Measurements from ENCODE around the gene RNF220. TPM values are rescaled to one million over a fixed set of nuclear protein-coding genes. Genes with fewer than 3 reads are reported as not detected.

Gene RNF220
- total and polyA plus RNA-seq, 5 donors: 56.0 to 81.7 (median 71.0) TPM

DNA sequence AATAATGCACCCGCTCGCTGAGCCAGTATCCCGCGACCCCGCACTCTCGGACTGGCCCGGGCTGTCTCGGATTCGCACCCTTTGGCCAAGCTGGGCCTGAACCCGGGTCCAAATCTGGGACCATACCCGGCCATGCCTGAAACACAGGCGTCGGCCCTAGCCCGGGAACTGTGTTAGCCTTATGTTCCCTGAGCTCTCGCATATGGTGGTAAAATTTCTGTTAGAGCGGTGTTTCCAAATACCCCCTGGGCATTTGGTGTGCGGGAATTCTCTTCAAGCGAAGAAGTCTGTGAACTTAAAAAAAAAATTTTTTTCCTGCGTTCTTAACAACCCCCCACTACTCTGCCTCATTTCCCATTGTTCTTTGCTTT, 3.1 kb downstream of the RNF220 start:
- intact Hi-C loops (cut with DNase I): no loop called here
- ATAC-seq (no peak), DNase-seq (peak in 1 of 3 donors; percentile 52)
- no peak overlapping the region for H3K27ac ChIP-seq (ENCODE audit: low read length)
- H3K27me3 ChIP-seq (ENCODE audit: control insufficient read depth, insufficient read depth): no peaks in the 10 kb centered on the region
- 12% methylated on average over 19 of the region's 19 CpGs for WGBS
- peaks cover 4% of the 10 kb centered on the region for H3K4me1 ChIP-seq (ENCODE audit: control insufficient read depth, insufficient read depth, low read length)
- H3K9me3 ChIP-seq (ENCODE audit: control insufficient read depth, low read length): no peaks in the 10 kb centered on the region
- H3K4me3 ChIP-seq (ENCODE audit: low read length): no peak overlapping the region

DNA sequence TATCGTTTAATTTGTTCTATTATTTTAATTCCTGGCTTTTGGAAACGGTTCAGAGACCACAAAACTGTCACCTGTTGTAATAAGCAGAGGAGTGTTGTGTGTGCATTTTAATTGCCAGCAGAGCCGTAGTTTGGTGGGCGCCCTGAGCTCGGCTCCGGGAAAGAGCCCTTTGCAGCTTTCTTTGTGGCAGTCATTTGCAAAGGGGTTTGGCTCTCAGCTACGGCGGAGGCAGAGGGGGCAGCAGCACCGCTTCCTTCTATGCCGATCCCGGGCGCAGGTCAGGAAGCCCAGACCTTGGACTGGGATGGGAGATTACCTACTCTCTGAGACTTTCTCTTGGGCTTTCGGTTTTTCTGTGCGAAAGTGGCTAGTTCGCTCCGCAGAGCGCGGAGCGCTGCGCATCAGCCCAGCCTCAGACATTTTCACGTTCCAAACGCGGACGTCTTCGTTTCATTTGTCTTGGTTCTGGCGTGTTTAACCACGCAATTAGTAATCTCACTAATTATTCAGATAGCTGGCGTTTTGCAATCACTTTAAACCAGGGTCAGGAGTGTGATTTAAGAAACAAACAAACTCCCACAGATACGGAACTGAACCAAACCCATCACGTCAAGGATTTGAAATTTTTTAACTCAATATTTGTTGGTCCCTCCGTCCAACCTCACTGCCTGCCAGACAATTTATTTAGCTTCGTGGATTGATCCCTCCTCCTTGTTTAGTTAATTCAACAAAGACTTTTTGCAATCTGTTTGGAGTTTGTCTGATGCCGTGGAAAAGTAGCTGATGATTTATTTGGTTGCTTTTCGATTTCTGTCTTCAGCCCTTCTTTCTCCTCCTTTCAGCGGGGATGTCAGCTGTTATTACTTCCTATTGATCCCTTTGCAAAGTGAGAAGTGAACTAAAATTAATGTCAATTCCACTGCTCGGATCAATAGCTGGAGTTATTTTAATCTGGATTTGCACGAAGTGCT, 3.9 kb downstream of the RNF220 start:
- intact Hi-C loops (cut with DNase I): no loop called here
- WGBS: 9% methylated on average over 37 of the region's 37 CpGs
- no peaks in the 10 kb centered on the region for H3K9me3 ChIP-seq (ENCODE audit: control insufficient read depth, low read length)
- no peak for ATAC-seq
- H3K27me3 ChIP-seq (ENCODE audit: control insufficient read depth, insufficient read depth): no peaks in the 10 kb centered on the region
- H3K4me1 ChIP-seq (ENCODE audit: control insufficient read depth, insufficient read depth, low read length): peaks cover 4% of the 10 kb centered on the region
- H3K4me3 ChIP-seq (ENCODE audit: low read length): peak overlapping the region; percentile 17
- H3K27ac ChIP-seq (ENCODE audit: low read length): no peak overlapping the region
- no peak for DNase-seq

DNA sequence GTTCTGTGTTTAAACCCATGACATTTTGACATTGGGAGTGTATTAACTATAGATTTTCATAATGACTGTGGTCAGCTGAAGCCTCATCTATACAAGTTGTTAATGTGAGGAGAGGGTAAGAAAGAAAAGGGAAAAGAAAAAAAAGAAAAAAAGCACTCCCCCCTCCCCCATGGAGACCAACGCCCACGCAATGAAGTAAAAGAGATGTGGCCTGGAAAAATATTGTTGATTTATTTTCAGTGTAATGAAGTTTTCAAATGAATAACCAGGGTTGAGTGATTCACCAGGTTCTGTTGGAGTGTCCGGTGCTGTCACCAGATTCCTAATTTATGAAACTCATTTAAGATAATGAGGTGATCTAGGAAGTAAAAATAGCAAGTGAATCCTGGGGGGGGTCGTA, 4.7 kb downstream of the RNF220 start:
- ATAC-seq (no peak), DNase-seq (no peak)
- peaks cover 4% of the 10 kb centered on the region for H3K4me1 ChIP-seq (ENCODE audit: control insufficient read depth, insufficient read depth, low read length)
- intact Hi-C loops (cut with DNase I): no loop called here
- no peaks in the 10 kb centered on the region for H3K27me3 ChIP-seq (ENCODE audit: control insufficient read depth, insufficient read depth)
- WGBS: 59% methylated on average over 4 of the region's 4 CpGs
- H3K27ac ChIP-seq (ENCODE audit: low read length): no peak overlapping the region
- H3K4me3 ChIP-seq (ENCODE audit: low read length): no peak overlapping the region
- H3K9me3 ChIP-seq (ENCODE audit: control insufficient read depth, low read length): no peaks in the 10 kb centered on the region

DNA sequence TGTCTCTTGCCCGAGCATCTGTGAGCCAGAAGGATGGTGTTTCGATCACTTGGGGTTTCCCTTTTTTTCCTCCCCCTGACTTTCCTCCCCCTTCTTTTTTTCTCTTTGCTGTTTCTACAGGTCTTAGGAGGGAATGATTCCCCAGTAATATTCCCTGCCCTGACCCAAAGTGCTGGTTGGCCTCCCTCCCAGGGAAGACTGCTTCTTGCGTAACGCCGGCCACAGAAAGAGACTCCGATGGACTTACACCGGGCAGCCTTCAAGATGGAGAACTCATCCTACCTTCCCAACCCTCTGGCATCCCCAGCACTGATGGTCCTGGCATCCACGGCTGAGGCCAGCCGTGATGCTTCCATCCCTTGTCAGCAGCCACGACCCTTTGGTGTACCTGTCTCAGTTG, 6.8 kb downstream of the RNF220 start:
- H3K4me3 ChIP-seq (ENCODE audit: low read length): no peak overlapping the region
- WGBS: 83% methylated on average over 10 of the region's 10 CpGs
- H3K27me3 ChIP-seq (ENCODE audit: control insufficient read depth, insufficient read depth): no peaks in the 10 kb centered on the region
- no peaks in the 10 kb centered on the region for H3K9me3 ChIP-seq (ENCODE audit: control insufficient read depth, low read length)
- intact Hi-C loops (cut with DNase I): no loop called here
- H3K27ac ChIP-seq (ENCODE audit: low read length): no peak overlapping the region
- no peak for ATAC-seq
- no peak for DNase-seq
- no peaks in the 10 kb centered on the region for H3K4me1 ChIP-seq (ENCODE audit: control insufficient read depth, insufficient read depth, low read length)

DNA sequence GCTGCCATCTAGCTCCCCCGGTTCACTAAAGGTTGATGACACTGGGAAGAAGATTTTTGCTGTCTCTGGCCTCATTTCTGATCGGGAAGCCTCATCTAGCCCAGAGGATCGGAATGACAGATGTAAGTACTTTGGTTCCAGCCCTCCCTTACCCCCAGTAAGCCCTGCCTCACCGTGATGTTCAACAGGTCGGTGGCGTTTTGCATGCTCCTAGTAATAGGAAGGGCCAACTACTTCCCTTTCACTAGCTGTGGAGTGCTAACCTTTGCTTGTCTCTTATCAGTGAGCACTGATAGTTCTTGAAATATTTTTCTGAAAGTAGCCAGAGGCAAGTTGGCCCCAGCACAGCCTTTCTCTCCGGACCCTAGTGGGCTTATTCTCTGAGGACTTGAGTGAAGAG, 7.5 kb downstream of the RNF220 start:
- intact Hi-C loops (cut with DNase I): no loop called here
- H3K9me3 ChIP-seq (ENCODE audit: control insufficient read depth, low read length): no peaks in the 10 kb centered on the region
- no peaks in the 10 kb centered on the region for H3K27me3 ChIP-seq (ENCODE audit: control insufficient read depth, insufficient read depth)
- no peak overlapping the region for H3K27ac ChIP-seq (ENCODE audit: low read length)
- no peaks in the 10 kb centered on the region for H3K4me1 ChIP-seq (ENCODE audit: control insufficient read depth, insufficient read depth, low read length)
- DNase-seq: no peak
- no peak overlapping the region for H3K4me3 ChIP-seq (ENCODE audit: low read length)
- whole genome bisulfite sequencing: 54% methylated on average over 7 of the region's 7 CpGs
- no peak for ATAC-seq

DNA sequence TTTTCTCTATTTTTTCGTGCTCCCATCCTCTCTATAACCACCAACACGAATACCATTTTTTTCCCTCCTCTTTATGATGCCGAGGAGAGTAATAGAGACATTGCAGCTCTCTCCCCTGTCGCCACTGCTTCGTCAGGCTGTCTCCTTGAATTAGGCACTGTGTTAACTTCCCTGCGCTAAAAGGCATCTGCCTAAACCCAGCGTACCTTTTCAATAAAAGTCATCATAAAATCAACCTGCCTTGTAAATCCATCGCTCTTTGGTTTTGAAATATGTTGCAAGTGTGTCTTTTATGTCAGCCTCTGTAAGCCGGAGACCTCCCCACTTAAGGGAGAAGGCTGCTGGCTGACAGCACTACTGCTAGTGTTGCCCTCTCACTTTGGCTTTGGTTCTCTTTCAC, 8.7 kb downstream of the RNF220 start:
- intact Hi-C loops (cut with DNase I): no loop called here
- H3K27ac ChIP-seq (ENCODE audit: low read length): no peak overlapping the region
- H3K27me3 ChIP-seq (ENCODE audit: control insufficient read depth, insufficient read depth): no peaks in the 10 kb centered on the region
- H3K9me3 ChIP-seq (ENCODE audit: control insufficient read depth, low read length): no peaks in the 10 kb centered on the region
- H3K4me3 ChIP-seq (ENCODE audit: low read length): no peak overlapping the region
- DNase-seq (no peak), ATAC-seq (no peak)
- WGBS: 79% methylated on average over 9 of the region's 9 CpGs
- H3K4me1 ChIP-seq (ENCODE audit: control insufficient read depth, insufficient read depth, low read length): no peaks in the 10 kb centered on the region

DNA sequence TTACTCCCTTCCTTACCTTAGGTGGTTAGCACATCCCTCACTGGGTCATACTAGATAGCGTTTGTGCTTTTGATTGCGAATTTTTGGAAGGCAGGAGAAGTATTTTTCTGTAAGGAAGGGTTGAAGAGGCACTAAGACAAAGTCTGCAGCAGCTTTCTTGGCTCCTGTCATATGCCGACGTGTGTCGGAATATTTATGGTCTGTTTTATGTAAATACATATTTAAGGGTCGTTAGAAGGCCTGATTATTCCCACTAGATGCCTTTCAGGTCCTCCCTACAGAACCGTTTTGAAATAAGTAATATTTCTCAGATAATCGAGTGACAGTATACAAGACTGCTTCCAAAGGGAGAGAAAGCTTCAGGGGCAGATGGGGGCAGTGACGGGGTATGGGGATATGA, 10.0 kb downstream of the RNF220 start:
- Histone ChIP-seq H3K4me1 (ENCODE audit: control insufficient read depth, insufficient read depth, low read length) (no peaks in the 10 kb centered on the region), H3K9me3 (ENCODE audit: control insufficient read depth, low read length) (no peaks in the 10 kb centered on the region), H3K4me3 (ENCODE audit: low read length) (no peak overlapping the region), H3K27ac (ENCODE audit: low read length) (no peak overlapping the region), H3K27me3 (ENCODE audit: control insufficient read depth, insufficient read depth) (no peaks in the 10 kb centered on the region)
- ATAC-seq (no peak), DNase-seq (no peak)
- intact Hi-C loops (cut with DNase I): no loop called here
- WGBS: 68% methylated on average over 9 of the region's 9 CpGs

DNA sequence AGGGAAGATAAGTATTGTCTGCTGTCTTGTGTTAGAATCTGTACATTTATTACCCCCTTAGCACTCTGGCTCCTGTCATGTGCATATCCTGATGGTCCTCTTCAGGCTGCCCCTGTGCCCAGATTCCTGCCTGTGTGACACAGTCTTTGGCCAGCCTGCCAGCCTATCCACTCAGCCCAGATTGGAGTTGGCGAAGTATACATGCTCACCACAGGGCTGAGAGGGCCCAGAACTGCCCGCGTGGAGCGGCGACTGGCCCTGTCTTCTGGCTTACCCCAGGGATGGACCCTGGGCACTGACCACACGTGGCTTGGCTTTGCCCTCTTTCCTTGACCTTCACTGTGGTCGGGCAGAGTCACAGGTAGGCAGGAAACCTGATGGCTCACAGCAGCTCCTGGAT, 11.4 kb downstream of the RNF220 start:
- H3K27ac ChIP-seq (ENCODE audit: low read length): no peak overlapping the region
- no peaks in the 10 kb centered on the region for H3K27me3 ChIP-seq (ENCODE audit: control insufficient read depth, insufficient read depth)
- H3K4me3 ChIP-seq (ENCODE audit: low read length): no peak overlapping the region
- no peaks in the 10 kb centered on the region for H3K9me3 ChIP-seq (ENCODE audit: control insufficient read depth, low read length)
- 87% methylated on average over 7 of the region's 7 CpGs for WGBS
- H3K4me1 ChIP-seq (ENCODE audit: control insufficient read depth, insufficient read depth, low read length): no peaks in the 10 kb centered on the region
- no peak for DNase-seq
- ATAC-seq: no peak
- intact Hi-C loops (cut with DNase I): no loop called here

DNA sequence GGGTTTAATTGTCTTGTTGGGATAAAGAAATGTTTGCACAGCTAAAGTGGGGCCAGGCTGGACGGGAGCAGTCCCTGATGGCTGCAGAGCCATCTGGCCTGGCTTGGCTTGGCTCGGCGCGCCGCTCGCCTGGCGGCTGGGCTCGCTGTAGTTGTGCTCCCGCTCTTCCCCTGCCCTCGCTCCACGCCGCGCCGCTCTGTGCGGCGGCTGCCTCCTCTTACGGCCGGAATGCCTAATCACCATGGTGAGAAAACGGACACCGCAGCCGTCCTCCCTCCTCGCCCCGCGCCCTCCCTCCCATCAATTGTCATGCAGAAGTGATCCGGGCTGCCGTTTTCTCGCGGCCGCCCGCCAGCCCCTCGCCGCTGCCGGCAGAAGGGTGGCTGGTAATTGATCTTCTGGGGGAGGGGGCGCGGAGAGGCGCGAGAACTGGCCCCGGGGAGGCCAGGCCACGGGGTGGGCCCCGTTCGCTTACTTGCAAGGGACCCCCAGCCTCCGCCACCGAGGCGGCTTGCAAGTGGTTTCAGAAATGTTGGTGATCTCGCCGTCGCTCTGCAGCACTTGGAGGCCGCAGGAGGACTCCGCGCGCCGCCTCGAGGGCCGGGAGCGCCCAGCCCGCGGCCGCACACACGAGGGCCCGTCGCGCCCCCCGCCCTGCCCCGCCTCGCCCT, 12.4 kb downstream of the RNF220 start:
- WGBS: under 1% methylated on average over 65 of the region's 65 CpGs
- Histone ChIP-seq H3K4me3 (ENCODE audit: low read length) (peak overlapping the region; percentile 34), H3K9me3 (ENCODE audit: control insufficient read depth, low read length) (no peaks in the 10 kb centered on the region), H3K27me3 (ENCODE audit: control insufficient read depth, insufficient read depth) (no peaks in the 10 kb centered on the region), H3K27ac (ENCODE audit: low read length) (no peak overlapping the region), H3K4me1 (ENCODE audit: control insufficient read depth, insufficient read depth, low read length) (no peaks in the 10 kb centered on the region)
- peak; percentile 80 to 82 for ATAC-seq
- DNase-seq: peak; percentile 55 to 76 (median 74)
- intact Hi-C loops (cut with DNase I): no loop called here

DNA sequence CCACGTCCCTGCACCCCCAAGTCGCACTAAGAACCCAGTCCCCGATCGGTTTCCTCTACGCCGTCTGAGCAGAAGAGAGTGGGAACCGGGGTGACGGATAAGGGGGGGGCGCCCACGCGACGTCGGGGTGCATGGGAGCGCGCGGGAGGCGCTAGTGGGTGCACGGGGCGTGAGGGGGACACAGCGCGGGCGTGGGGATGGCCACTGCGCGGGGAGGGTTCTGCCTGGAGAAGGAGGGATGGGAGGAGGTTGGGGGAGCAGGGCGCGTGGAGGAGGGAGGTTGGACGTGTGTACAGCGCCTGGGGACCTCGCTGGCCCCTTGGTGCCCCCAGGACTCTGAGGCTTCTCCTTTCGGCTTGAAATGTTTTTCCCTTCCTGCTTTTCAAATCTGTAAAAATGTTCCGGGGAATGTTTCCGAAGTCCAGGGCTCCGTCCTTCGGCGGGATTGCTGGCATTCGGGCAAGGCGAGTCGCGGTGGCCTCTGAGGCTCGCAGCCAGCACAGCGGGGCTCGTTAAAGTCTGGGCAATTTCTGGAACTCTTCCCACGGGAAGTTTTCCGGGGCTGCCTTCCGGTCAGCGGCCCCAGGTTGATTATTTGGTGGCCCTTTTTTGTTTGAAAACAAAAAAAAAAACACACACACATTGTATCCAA, 13.1 kb downstream of the RNF220 start:
- no peak overlapping the region for H3K27ac ChIP-seq (ENCODE audit: low read length)
- no peaks in the 10 kb centered on the region for H3K4me1 ChIP-seq (ENCODE audit: control insufficient read depth, insufficient read depth, low read length)
- intact Hi-C loops (cut with DNase I): no loop called here
- peak overlapping the region; percentile 34 for H3K4me3 ChIP-seq (ENCODE audit: low read length)
- no peak for ATAC-seq
- 4% methylated on average over 46 of the region's 46 CpGs for WGBS
- no peaks in the 10 kb centered on the region for H3K27me3 ChIP-seq (ENCODE audit: control insufficient read depth, insufficient read depth)
- DNase-seq: no peak
- H3K9me3 ChIP-seq (ENCODE audit: control insufficient read depth, low read length): no peaks in the 10 kb centered on the region

DNA sequence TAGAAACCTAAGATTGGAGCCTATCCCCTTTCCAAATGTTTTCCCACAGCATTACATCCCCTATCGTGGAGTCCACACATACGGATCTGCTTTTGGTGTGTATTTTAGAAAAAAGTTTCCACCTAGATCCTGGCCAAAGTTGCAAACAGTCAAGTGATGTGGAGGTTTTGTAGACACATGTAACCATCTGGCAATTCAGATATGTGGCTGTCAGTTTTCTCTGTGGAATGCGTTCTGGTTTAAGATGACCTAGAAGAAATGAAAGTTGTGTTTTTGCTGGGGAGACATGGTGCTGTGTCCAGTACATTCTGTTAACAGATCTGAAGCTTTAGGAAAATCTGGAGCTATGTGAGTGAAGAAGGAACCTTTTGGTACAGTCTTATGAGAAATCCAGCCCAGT, 14.8 kb downstream of the RNF220 start:
- H3K27me3 ChIP-seq (ENCODE audit: control insufficient read depth, insufficient read depth): no peaks in the 10 kb centered on the region
- ATAC-seq (no peak), DNase-seq (no peak)
- no peak overlapping the region for H3K27ac ChIP-seq (ENCODE audit: low read length)
- no peak overlapping the region for H3K4me3 ChIP-seq (ENCODE audit: low read length)
- WGBS: 69% methylated on average over 3 of the region's 3 CpGs
- H3K9me3 ChIP-seq (ENCODE audit: control insufficient read depth, low read length): no peaks in the 10 kb centered on the region
- intact Hi-C loops (cut with DNase I): no loop called here
- H3K4me1 ChIP-seq (ENCODE audit: control insufficient read depth, insufficient read depth, low read length): no peaks in the 10 kb centered on the region

Data from right cardiac atrium (tissue), 5 donors.